Muscle layer of duodenum (tissue), 2 donors: ENCODE measurements around the gene C4A.
"Not testable (repeated sequence)": the region's sequence is repeated elsewhere in the genome, so short reads cannot be mapped to it uniquely, and the experiment has no call there.

Source experiments
- H3K27ac ChIP-seq: one replicate; pipeline ENCODE4 v1.7.0; 2013; ENCODE audit warnings: mild to moderate bottlenecking, low read length
- H3K27me3 ChIP-seq: one replicate; pipeline ENCODE4 v1.7.0; 2013; ENCODE audit warnings: low read depth, mild to moderate bottlenecking, control low read depth, low read length
- H3K36me3 ChIP-seq, 2 donors: one replicate each; pipeline ENCODE4 v1.7.0; 2013; ENCODE audit warnings: low read length in 2 of 2, control low read depth in 1 of 2, mild to moderate bottlenecking in 1 of 2; ENCODE audit not compliant: insufficient read depth in 2 of 2, control insufficient read depth in 1 of 2
- H3K4me1 ChIP-seq, 2 donors: one replicate each; pipeline ENCODE4 v1.7.0; 2013; ENCODE audit warnings: low read length in 2 of 2, mild to moderate bottlenecking in 2 of 2, control low read depth in 1 of 2, moderate library complexity in 1 of 2; ENCODE audit not compliant: insufficient read depth in 2 of 2, control insufficient read depth in 1 of 2
- H3K4me3 ChIP-seq, 2 donors: one replicate each; pipeline ENCODE4 v1.7.0; 2013; ENCODE audit warnings: low read length in 2 of 2, low read depth in 1 of 2, mild to moderate bottlenecking in 1 of 2
- H3K9me3 ChIP-seq, 2 donors: one replicate each; pipeline ENCODE4 v1.7.0; 2013; ENCODE audit warnings: low read length in 2 of 2, control low read depth in 1 of 2, mild to moderate bottlenecking in 1 of 2; ENCODE audit not compliant: control insufficient read depth in 1 of 2
- donor health status: healthy.

The C4A gene

DNA sequence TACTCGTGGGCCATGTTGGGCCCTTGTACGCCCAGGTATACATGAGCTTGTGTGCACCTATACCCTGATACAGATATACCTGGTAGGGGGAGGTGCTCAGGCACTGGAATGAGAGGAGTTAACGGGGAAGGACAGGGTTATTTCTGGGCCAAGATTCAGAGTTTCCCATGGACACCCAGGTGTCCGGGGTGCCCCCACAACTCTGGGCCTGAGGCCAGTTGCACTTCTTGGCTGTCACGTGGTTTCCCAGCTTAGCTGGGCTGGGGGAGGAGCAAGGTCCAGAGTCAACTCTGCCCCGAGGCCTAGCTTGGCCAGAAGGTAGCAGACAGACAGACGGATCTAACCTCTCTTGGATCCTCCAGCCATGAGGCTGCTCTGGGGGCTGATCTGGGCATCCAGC is at the start of gene C4A:
C4A (plus strand) TSS at position 314 of the 400 bp plus-strand sequence; CDS start at position 365, 51 bp downstream.
- not testable (repeated sequence) for H3K9me3 ChIP-seq, H3K4me1 ChIP-seq, H3K27ac ChIP-seq, H3K4me3 ChIP-seq, H3K27me3 ChIP-seq
- H3K36me3 ChIP-seq = peaks cover 11 to 16% of the 10 kb centered on the region in 2 donors

DNA sequence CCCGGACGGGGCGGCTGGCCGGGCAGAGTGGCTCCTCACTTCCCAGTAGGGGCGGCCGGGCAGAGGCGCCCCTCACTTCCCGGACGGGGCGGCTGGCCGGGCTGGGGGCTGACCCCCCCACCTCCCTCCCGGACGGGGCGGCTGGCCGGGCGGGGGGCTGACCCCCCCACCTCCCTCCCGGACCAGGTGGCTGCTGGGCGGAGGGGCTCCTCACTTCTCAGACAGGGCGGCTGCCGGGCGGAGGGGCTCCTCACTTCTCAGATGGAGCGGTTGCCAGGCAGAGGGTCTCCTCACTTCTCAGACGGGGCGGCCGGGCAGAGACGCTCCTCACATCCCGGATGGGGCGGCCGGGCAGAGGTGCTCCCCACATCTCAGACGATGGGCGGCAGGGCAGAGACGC is 49.7 kb upstream of the C4A start:
- not testable (repeated sequence) for H3K27me3 ChIP-seq, H3K4me1 ChIP-seq, H3K9me3 ChIP-seq, H3K36me3 ChIP-seq, H3K4me3 ChIP-seq, H3K27ac ChIP-seq

DNA sequence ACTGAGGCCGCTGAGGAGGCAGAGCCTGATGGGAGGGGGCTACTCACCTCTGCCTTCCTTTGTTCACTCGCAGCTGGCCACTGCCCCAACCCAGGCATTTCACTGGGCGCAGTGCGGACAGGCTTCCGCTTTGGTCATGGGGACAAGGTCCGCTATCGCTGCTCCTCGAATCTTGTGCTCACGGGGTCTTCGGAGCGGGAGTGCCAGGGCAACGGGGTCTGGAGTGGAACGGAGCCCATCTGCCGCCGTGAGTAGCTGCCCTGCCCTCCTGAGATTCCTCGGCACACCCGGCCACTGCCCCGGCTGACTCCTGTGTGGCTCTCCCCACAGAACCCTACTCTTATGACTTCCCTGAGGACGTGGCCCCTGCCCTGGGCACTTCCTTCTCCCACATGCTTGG is 48.3 kb upstream of the C4A start:
- no peaks in the 10 kb centered on the region for H3K36me3 ChIP-seq
- no peak overlapping the region for H3K4me3 ChIP-seq
- H3K27me3 ChIP-seq = no peaks in the 10 kb centered on the region
- no peak overlapping the region for H3K27ac ChIP-seq
- no peaks in the 10 kb centered on the region for H3K4me1 ChIP-seq
- no peaks in the 10 kb centered on the region for H3K9me3 ChIP-seq

DNA sequence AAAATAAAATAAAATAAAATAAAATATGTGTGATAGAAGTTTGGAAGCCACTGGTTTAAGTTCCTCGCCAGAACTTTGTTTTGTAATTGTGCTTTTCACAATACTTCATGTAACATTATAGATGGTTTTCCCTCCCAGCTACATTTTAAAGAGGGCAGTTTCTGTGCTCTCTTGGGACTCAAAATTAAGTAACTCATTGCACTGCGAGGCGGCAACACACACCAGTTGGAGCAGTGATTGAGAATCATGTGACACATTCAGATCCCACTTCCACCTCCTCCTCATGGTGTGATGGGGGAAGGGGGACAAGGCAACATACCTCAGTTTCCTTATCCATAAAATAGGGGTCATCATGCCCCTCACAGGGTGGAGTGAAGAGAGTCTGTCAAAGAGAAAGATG is 46.8 kb upstream of the C4A start:
- no peaks in the 10 kb centered on the region for H3K4me1 ChIP-seq
- H3K9me3 ChIP-seq = no peaks in the 10 kb centered on the region
- no peak overlapping the region for H3K27ac ChIP-seq
- no peaks in the 10 kb centered on the region for H3K27me3 ChIP-seq
- no peak overlapping the region for H3K4me3 ChIP-seq
- no peaks in the 10 kb centered on the region for H3K36me3 ChIP-seq

DNA sequence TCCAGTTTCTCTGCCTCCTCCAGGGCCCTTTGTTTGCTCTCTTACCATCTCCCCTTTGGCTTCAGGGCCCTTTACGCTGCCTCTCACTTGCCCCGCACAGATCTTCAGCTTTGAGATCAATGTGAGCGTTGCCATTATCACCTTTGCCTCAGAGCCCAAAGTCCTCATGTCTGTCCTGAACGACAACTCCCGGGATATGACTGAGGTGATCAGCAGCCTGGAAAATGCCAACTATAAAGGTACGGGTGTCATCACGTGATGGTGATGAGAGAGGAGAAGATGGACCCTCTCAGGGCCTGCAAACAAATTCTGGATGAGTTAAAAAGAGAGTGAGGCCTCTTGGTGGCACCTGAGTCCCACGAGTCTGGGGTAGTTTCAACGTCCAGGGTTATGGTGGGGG is 46.0 kb upstream of the C4A start:
- no peaks in the 10 kb centered on the region for H3K9me3 ChIP-seq
- H3K27ac ChIP-seq = no peak overlapping the region
- H3K27me3 ChIP-seq = no peaks in the 10 kb centered on the region
- no peak overlapping the region for H3K4me3 ChIP-seq
- no peaks in the 10 kb centered on the region for H3K4me1 ChIP-seq
- no peaks in the 10 kb centered on the region for H3K36me3 ChIP-seq

DNA sequence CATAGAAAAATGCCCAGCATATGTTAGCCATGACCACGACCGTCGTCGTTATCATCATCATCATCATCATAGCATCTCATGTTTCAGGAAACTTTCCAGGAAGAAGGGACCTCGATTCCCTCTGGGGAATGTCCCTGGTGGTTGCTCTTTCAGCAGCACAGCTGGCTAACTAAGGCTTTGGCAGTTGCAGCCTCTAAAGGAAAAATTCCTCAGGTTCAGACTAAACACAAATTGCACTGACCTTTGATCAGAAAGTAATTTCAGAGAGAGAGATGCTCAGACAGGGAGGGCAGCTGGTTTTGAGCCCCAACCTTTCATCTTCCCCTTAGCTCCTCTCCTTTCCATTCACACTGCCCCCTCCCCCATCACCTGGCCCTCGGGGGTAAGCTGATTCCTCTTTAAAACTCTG is 41.6 kb upstream of the C4A start:
- no peaks in the 10 kb centered on the region for H3K36me3 ChIP-seq
- H3K4me3 ChIP-seq = no peak overlapping the region
- no peaks in the 10 kb centered on the region for H3K27me3 ChIP-seq
- peaks cover 0 to 5% of the 10 kb centered on the region in 2 donors for H3K4me1 ChIP-seq
- no peak overlapping the region for H3K27ac ChIP-seq
- no peaks in the 10 kb centered on the region for H3K9me3 ChIP-seq

DNA sequence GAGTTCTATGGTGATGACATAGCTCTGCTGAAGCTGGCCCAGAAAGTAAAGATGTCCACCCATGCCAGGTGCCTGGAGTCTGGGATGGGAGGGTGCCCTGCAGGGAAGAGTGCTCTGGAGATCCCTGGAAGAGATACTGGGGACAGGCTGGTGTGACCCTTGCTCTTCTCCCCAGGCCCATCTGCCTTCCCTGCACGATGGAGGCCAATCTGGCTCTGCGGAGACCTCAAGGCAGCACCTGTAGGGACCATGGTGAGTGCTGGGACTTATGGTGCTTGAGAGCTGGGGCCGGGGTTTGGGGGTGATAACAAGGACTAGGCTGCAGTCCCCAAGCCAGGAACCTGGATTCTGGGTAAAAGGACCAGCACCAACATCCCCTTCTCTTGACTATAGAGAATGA is 38.1 kb upstream of the C4A start:
- H3K36me3 ChIP-seq = no peaks in the 10 kb centered on the region
- H3K4me1 ChIP-seq = peaks cover 5 to 14% of the 10 kb centered on the region in 2 donors
- no peak overlapping the region for H3K4me3 ChIP-seq

DNA sequence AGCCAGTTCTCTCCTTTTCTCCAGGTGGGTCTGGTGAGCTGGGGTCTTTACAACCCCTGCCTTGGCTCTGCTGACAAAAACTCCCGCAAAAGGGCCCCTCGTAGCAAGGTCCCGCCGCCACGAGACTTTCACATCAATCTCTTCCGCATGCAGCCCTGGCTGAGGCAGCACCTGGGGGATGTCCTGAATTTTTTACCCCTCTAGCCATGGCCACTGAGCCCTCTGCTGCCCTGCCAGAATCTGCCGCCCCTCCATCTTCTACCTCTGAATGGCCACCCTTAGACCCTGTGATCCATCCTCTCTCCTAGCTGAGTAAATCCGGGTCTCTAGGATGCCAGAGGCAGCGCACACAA is 36.7 kb upstream of the C4A start:
- peak overlapping the region; percentile 12 to 56 for H3K4me3 ChIP-seq
- no peaks in the 10 kb centered on the region for H3K9me3 ChIP-seq
- peak overlapping the region; percentile 76 for H3K27ac ChIP-seq
- H3K36me3 ChIP-seq = no peaks in the 10 kb centered on the region
- H3K4me1 ChIP-seq = peaks cover 5 to 14% of the 10 kb centered on the region in 2 donors
- H3K27me3 ChIP-seq = no peaks in the 10 kb centered on the region

More for the DNA sequence above, 38.1 kb upstream of the C4A start:
- Histone ChIP-seq H3K27ac (no peak overlapping the region), H3K9me3 (no peaks in the 10 kb centered on the region), H3K27me3 (no peaks in the 10 kb centered on the region)

DNA sequence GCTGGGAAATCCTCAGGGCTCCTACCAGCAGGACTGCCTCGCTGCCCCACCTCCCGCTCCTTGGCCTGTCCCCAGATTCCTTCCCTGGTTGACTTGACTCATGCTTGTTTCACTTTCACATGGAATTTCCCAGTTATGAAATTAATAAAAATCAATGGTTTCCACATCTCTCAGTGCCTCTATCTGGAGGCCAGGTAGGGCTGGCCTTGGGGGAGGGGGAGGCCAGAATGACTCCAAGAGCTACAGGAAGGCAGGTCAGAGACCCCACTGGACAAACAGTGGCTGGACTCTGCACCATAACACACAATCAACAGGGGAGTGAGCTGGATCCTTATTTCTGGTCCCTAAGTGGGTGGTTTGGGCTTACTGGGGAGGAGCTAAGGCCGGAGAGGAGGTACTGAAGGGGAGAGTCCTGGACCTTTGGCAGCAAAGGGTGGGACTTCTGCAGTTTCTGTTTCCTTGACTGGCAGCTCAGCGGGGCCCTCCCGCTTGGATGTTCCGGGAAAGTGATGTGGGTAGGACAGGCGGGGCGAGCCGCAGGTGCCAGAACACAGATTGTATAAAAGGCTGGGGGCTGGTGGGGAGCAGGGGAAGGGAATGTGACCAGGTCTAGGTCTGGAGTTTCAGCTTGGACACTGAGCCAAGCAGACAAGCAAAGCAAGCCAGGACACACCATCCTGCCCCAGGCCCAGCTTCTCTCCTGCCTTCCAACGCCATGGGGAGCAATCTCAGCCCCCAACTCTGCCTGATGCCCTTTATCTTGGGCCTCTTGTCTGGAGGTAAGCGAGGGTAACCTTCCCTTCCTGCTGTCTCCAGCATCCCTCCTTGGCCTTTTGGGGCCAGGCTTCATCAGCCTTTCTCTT is 36.1 kb upstream of the C4A start, which contains the start of gene CFB:
CFB (plus strand) TSS at position 589 of the 863 bp plus-strand sequence; CDS start at position 716, 127 bp downstream.
- H3K36me3 ChIP-seq = no peaks in the 10 kb centered on the region
- H3K27me3 ChIP-seq = no peaks in the 10 kb centered on the region
- H3K4me1 ChIP-seq = peaks cover 5 to 14% of the 10 kb centered on the region in 2 donors
- no peaks in the 10 kb centered on the region for H3K9me3 ChIP-seq
- peak within 1 kb of the TSS; percentile 76 for H3K27ac ChIP-seq
- H3K4me3 ChIP-seq = peak within 1 kb of the TSS; percentile 12 to 56

DNA sequence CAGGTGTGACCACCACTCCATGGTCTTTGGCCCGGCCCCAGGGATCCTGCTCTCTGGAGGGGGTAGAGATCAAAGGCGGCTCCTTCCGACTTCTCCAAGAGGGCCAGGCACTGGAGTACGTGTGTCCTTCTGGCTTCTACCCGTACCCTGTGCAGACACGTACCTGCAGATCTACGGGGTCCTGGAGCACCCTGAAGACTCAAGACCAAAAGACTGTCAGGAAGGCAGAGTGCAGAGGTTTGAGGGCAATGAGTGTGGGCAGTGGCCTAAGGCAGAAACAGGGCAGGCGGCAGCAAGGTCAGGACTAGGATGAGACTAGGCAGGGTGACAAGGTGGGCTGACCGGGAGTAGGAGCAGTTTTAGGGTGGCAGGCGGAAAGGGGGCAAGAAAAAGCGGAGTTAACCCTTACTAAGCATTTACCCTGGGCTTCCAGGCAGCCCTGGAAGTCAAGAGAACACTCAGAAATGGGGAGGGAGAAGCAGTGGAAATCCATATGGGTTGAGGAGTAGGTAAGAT is 35.4 kb upstream of the C4A start:
- Histone ChIP-seq H3K9me3 (no peaks in the 10 kb centered on the region), H3K36me3 (peaks cover 2 to 4% of the 10 kb centered on the region in 2 donors), H3K27me3 (no peaks in the 10 kb centered on the region), H3K4me3 (peak overlapping the region; percentile 12 to 56), H3K4me1 (peaks cover 5 to 14% of the 10 kb centered on the region in 2 donors), H3K27ac (peak overlapping the region; percentile 76)

DNA sequence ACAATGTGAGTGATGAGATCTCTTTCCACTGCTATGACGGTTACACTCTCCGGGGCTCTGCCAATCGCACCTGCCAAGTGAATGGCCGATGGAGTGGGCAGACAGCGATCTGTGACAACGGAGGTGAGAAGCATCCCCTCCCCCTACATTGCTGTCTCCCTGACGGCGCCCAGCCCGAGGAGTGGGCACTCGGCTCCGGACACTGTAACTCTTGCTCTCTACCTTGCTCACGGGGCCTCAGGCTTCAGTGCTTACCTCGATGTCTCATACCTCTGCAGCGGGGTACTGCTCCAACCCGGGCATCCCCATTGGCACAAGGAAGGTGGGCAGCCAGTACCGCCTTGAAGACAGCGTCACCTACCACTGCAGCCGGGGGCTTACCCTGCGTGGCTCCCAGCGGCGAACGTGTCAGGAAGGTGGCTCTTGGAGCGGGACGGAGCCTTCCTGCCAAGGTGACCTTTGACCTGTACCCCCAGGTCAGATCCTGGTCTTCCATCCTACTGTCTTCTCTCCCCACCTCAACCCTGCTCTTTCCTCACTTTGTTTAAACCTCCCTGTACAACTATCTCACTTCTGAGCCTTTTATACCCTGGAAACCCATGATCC is 34.7 kb upstream of the C4A start:
- Histone ChIP-seq H3K4me3 (no peak overlapping the region), H3K27ac (no peak overlapping the region), H3K36me3 (peaks cover 9 to 11% of the 10 kb centered on the region in 2 donors), H3K4me1 (peaks cover 5 to 14% of the 10 kb centered on the region in 2 donors), H3K9me3 (no peaks in the 10 kb centered on the region), H3K27me3 (no peaks in the 10 kb centered on the region)
